Measurements from ENCODE around the gene ACOX1.

GRCh38 chr17:76002100-76002499 lies 23.1 kb upstream of the ACOX1 start:
- no peak for TF ChIP-seq EZH2phosphoT487 (IDR thresholded peaks at IDR 0.05)
- TF ChIP-seq CTCF (IDR thresholded peaks at IDR 0.05), result no peak
